HPDE6-E6E7 (cell line): ENCODE measurements around the gene STIL.
"Not testable (repeated sequence)": the region's sequence is repeated elsewhere in the genome, so short reads cannot be mapped to it uniquely, and the experiment has no call there.

ENCODE experiments used
- DNase-seq: peaks from one replicate; pipeline ENCODE4 v3.0.0; 2011; ENCODE audit warnings: missing footprints; ENCODE audit errors: extremely low spot score

Gene STIL

DNA sequence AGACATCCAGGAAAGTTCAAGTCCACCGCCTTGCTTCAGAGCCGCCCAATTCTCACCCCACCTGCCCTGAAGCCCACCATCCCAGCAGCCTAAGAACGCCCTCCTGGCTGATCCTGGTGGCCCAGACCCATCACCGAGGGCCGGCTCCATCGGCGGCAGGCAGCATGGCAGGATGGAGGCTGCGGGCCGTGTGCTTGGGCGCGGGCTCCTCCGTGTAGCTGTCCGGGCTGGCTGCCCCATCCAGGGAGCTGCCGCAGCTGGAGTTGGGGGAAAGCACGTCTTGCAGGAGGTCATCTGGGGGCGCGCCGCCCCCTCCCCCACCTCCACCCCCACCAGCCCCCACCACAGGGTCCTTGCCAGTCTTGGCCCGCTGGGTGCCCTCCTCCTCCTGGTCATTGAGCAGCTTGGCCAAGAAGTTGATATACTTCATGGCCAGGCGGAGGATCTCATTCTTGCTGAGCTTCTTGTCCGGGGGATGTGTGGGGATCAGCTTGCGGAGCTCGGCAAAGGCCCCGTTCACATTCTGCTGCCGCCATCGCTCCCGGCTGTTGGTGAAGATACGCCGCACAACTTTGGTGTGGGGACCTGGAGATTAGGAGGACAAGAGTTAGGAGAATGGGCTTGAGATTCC lies 94.2 kb downstream of the STIL start:
- DNase-seq: no peak

- DNase-seq: no peak
Observed at GRCh38 chr1:47219001-47219400, 94.9 kb downstream of the STIL start.

- no peak for DNase-seq
Observed at GRCh38 chr1:47216278-47217059, 97.5 kb downstream of the STIL start.

DNA sequence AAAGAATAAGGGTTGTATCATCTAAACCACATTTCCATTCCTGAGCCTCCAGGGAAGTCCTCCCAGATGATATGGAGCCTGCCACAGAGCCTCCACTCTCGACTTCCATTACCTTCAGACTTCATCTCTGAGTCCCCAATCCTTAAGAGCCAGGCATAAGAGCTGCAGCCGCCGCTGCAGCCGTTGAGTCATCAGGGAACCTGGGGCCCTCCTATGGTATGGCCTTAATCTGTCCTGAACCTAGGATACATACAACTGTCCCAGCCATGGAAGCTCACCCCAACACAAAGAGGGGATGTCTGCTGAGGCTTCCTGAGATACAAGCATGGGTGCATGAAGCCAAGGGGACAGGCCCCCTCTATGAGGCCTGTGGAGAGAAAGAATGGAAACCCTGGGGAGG lies 98.2 kb downstream of the STIL start:
- no peak for DNase-seq

- no peak for DNase-seq
Observed at GRCh38 chr1:47214549-47214948, 99.4 kb downstream of the STIL start.

- DNase-seq: no peak
Observed at GRCh38 chr1:47213230-47213963, 100.5 kb downstream of the STIL start.

DNA sequence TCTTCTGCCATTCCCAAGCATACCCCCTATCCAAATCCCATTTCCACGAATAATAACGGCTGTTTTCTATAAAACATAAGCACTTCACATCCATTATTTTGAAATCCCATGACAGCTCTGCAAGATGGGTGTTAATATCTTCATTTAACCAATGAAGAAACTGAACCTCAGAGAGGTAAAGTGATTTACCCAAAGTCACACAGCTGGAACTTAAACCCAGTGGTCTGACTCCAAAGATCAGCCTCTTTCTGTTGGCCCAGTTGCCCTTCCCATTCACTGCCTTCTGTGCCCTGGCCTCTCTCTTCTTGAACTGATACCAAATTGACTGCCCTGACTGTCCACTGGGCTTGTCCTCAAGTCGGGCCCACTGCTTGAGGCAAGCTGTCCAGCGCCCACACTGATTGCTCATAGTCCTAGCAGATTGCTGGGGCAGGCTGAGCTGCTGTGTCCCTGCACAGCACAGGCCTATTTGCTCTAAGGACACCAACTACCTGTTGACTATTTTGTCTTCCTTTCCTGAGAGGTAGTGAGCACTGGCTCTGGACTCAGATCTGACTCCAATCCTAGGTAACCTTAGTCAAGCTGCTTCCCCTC lies 101.2 kb downstream of the STIL start:
- no peak for DNase-seq

- DNase-seq: no peak
Observed at GRCh38 chr1:47211796-47212269, 102.1 kb downstream of the STIL start.

- no peak for DNase-seq
Observed at GRCh38 chr1:47210666-47211065, 103.3 kb downstream of the STIL start.

- DNase-seq: no peak
Observed at GRCh38 chr1:47209725-47210325, 104.1 kb downstream of the STIL start.

- no peak for DNase-seq
Observed at GRCh38 chr1:47209091-47209490, 104.9 kb downstream of the STIL start.

DNA sequence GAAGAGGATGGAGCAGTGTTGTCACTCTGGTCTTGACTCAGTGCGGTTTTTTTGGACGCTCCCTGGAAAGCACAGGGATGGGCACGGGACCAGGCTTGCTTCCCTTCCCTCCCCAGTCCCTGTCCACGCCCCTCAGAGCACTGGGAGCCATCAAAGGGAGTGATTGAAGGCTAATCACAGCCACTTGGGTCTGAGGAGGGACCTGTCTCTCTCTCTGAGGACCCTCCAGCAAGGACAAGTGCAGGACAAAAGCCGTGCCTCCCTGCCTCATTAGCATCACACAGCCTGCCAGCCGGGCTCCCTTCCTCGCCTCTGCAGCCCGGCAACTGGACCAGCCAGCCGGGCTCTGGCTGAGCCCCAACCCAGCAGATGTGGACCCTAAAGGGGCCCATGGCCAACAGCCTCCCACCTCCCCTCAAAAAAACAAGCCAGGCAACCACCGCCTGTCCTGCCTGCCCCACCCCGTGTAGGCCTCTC lies 105.5 kb downstream of the STIL start:
- DNase-seq: no peak

GRCh38 chr1:47207803-47208373 lies 106.1 kb downstream of the STIL start:
- no peak for DNase-seq

DNA sequence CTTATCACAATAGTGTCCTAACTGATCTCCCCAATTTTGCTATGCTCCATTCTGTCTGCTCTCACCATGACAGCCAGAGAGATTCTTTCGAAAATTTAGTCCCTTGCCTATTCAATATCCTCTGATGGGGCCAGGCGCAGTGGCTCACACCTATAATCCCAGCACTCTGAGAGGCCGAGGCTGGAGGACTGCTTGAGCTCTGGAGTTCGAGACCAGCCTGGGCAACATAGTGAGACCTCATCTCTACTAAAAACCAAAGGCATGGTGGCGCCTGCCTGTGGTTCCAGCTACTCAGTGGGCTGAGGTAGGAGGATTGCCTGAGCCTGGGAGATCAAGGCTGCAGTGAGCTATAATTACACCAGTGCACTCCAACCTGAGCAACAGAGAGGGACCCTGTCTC lies 108.0 kb downstream of the STIL start:
- no peak for DNase-seq

DNA sequence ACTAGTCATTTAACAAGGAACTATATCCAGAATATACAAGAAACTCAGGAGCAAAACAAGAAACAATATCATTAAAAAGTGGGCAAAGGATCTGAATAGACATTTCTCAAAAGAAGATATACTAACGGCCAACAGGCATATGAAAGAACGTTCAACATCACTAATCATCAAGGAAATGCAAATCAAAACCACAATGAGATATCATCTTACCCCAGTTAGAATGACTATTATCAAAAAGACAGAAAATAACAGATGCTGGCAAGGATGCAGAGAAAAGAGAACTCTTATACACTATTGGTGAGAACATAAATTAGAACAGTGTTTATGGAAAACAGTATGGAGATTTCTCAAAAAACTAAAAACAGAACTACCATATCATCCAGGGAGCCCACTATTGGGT lies 110.4 kb downstream of the STIL start:
- not testable (repeated sequence) for DNase-seq

DNA sequence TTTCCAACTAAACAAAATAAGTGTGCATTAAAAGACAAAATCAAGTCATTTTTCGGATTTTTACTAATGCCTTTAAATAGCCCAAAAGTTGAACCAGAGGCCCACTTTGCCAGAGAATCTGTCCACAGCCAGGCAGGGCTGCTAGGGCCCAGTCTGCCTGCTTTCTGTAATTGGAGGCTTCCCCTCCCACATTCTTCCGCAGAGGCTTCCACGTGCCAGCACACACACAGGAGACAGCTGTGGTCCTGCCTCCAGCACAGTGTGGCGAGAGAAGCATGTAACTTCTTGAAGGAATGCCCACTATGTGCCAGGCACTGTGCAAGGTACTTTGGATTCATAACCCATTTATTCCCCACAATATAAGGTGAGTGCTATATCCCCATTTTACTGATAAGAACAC lies 112.8 kb downstream of the STIL start:
- no peak for DNase-seq
